ENCODE data around the gene COX7B2. TPM values are rescaled to one million over a fixed set of nuclear protein-coding genes. Genes with fewer than 3 reads are reported as not detected.

COX7B2 gene
- total and polyA plus RNA-seq, 2 of the 4 experiments (the other 2 are of a cell fraction) = not detected

DNA sequence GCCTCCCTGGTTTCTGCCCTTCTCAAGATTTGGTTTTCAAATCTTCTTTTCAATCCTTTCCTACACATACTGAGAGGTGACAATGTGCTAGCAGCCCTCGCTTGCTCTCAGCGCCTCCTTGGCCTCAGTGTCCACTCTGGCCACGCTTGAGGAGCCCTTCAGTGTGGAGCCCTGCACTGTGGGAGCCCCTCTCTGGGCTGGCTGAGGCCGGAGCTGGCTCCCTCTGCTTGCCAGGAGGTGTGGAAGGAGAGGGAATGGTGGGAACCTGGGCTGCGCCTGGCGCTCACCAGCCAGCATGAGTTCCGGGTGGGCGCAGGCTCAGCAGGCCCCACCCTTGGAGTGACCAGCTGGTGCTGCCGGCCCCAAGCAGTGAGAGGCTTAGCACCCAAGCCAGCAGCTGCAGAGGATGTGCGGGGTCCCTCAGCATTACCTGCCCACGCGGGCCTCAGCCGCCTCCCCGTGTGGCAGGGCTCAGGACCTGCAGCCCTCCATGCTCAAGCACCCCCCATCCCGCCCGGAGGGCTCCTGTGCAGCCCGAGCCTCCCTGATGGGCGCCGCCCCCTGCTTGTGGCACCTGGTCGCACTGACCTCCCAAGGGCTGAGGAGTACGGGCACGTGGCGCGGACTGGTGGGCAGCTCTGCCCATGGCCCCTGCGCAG is 127.5 kb downstream of the COX7B2 start:
- H3K18ac ChIP-seq (ENCODE audit: low read depth, low read length) = no peak overlapping the region
- H3K9me3 ChIP-seq (ENCODE audit: control insufficient read depth, insufficient read depth, low read length) = no peaks in the 10 kb centered on the region
- no peaks in the 10 kb centered on the region for H4K20me1 ChIP-seq (ENCODE audit: insufficient read depth, low read length)
- H2BK5ac ChIP-seq (ENCODE audit: low read depth, low read length, poor library complexity, severe bottlenecking) = no peak overlapping the region
- H3K56ac ChIP-seq (ENCODE audit: extremely low read depth, insufficient read depth, low read length) = no peak overlapping the region
- no peaks in the 10 kb centered on the region for H3K36me3 ChIP-seq (ENCODE audit: control insufficient read depth, insufficient read depth, low read length)
- no peak overlapping the region for H3K14ac ChIP-seq (replicated peaks; ENCODE audit: low read depth, low read length)
- no peaks in the 10 kb centered on the region for H3K4me1 ChIP-seq (ENCODE audit: control insufficient read depth, insufficient read depth, low read length)
- no peaks in the 10 kb centered on the region for H3K9me1 ChIP-seq (ENCODE audit: insufficient read depth, low read length)
- no peaks in the 10 kb centered on the region for H3K79me1 ChIP-seq (ENCODE audit: low read depth in 1 of 2, low read length in 2 of 2)
- H3K23ac ChIP-seq (ENCODE audit: low read depth, low read length) = no peak overlapping the region
- in situ Hi-C loops (cut with MboI; ENCODE audit: low sequenced_read_pairs) (no loop called here), dilution Hi-C loops (cut with HindIII; ENCODE audit: low sequenced_read_pairs, unreplicated experiment) (no loop called here), intact Hi-C loops (cut with micrococcal nuclease) (no loop called here)
- no peak overlapping the region for H4K8ac ChIP-seq (ENCODE audit: low read depth in 2 of 2, low read length in 2 of 2)
- H2BK20ac ChIP-seq (ENCODE audit: low read depth, low read length) = no peak overlapping the region
- H3K27ac ChIP-seq (ENCODE audit: insufficient read depth, low read length) = no peak overlapping the region
- no peak overlapping the region for H3K4me2 ChIP-seq (ENCODE audit: low read depth, low read length)
- no peaks in the 10 kb centered on the region for H3K27me3 ChIP-seq (ENCODE audit: control insufficient read depth, insufficient read depth, low read length)
- CTCF ChIA-PET = no interaction called here
- no peak overlapping the region for H2BK120ac ChIP-seq (ENCODE audit: low read depth, low read length)
- no peak overlapping the region for H2AK9ac ChIP-seq (replicated peaks; ENCODE audit: low read depth, low read length, poor library complexity)
- no peak overlapping the region for H4K91ac ChIP-seq (ENCODE audit: insufficient read depth, low read depth, low read length)
- H2AK5ac ChIP-seq (ENCODE audit: low read depth, low read length) = no peak overlapping the region
- no TSS peak for BruUV-seq (replicated peaks)
- WGBS, 2 experiments (ENCODE audit: extremely low coverage in 2 of 2, insufficient read length in 1 of 2) = 90% methylated on average over 9 of the region's 25 CpGs; no CpG with 5 or more reads in 1 of the 2 experiments
- POLR2A ChIA-PET (ENCODE audit: unreplicated experiment) = no interaction called here
- H2BK15ac ChIP-seq (ENCODE audit: low read depth, low read length) = no peak overlapping the region
- H3K4me3 ChIP-seq (ENCODE audit: insufficient read depth, low read depth, low read length) = no peak overlapping the region
- no peak overlapping the region for H4K5ac ChIP-seq (ENCODE audit: low read depth, low read length)
- H3K9ac ChIP-seq (ENCODE audit: low read depth, low read length) = no peak overlapping the region
- ATAC-seq (ENCODE audit: low read depth) (no peak), DNase-seq (no peak)
- TF ChIP-seq, protein P1, sequence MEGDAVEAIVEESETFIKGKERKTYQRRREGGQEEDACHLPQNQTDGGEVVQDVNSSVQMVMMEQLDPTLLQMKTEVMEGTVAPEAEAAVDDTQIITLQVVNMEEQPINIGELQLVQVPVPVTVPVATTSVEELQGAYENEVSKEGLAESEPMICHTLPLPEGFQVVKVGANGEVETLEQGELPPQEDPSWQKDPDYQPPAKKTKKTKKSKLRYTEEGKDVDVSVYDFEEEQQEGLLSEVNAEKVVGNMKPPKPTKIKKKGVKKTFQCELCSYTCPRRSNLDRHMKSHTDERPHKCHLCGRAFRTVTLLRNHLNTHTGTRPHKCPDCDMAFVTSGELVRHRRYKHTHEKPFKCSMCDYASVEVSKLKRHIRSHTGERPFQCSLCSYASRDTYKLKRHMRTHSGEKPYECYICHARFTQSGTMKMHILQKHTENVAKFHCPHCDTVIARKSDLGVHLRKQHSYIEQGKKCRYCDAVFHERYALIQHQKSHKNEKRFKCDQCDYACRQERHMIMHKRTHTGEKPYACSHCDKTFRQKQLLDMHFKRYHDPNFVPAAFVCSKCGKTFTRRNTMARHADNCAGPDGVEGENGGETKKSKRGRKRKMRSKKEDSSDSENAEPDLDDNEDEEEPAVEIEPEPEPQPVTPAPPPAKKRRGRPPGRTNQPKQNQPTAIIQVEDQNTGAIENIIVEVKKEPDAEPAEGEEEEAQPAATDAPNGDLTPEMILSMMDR (conservative IDR thresholded peaks at IDR 0.05; ENCODE audit: low read depth, low read length) = no peak
- TF ChIP-seq, protein P2, sequence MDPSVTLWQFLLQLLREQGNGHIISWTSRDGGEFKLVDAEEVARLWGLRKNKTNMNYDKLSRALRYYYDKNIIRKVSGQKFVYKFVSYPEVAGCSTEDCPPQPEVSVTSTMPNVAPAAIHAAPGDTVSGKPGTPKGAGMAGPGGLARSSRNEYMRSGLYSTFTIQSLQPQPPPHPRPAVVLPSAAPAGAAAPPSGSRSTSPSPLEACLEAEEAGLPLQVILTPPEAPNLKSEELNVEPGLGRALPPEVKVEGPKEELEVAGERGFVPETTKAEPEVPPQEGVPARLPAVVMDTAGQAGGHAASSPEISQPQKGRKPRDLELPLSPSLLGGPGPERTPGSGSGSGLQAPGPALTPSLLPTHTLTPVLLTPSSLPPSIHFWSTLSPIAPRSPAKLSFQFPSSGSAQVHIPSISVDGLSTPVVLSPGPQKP (IDR thresholded peaks at IDR 0.05; ENCODE audit: borderline replicate concordance, low read depth, low read length) = no peak
- TF ChIP-seq CEBPB (IDR thresholded peaks at IDR 0.05; ENCODE audit: low read depth, low read length) (no peak), NFE2L2 (IDR thresholded peaks at IDR 0.05; ENCODE audit: low read depth, low read length) (no peak), BHLHE40 (IDR thresholded peaks at IDR 0.05; ENCODE audit: low read depth, low read length) (no peak), RCOR1 (IDR thresholded peaks at IDR 0.05; ENCODE audit: insufficient replicate concordance, low read length) (no peak), FOS (IDR thresholded peaks at IDR 0.05; ENCODE audit: low read depth, low read length) (no peak), MAFK (IDR thresholded peaks at IDR 0.05; ENCODE audit: low read depth, low read length) (no peak), POLR2A (IDR thresholded peaks at IDR 0.05; ENCODE audit: low read depth, low read length) (no peak), RAD21 (IDR thresholded peaks at IDR 0.05; ENCODE audit: low read length) (no peak), CHD1 (IDR thresholded peaks at IDR 0.05; ENCODE audit: low read depth, low read length) (no peak), USF2 (IDR thresholded peaks at IDR 0.05; ENCODE audit: low read depth, low read length) (no peak), RFX5 (IDR thresholded peaks at IDR 0.05; ENCODE audit: low read depth, low read length) (no peak), MXI1 (IDR thresholded peaks at IDR 0.05; ENCODE audit: borderline replicate concordance, low read depth, low read length) (no peak), SMC3 (IDR thresholded peaks at IDR 0.05; ENCODE audit: low read depth, low read length) (no peak), MAZ (IDR thresholded peaks at IDR 0.05; ENCODE audit: borderline replicate concordance, low read depth, low read length) (no peak)
- no peak overlapping the region for H3K4ac ChIP-seq (ENCODE audit: low read depth, low read length)
- H2AFZ ChIP-seq (replicated peaks; ENCODE audit: low read length, poor library complexity) = no peak overlapping the region

All from IMR-90 (cell line).